NCI-H2081 treated with DMSO at 0.1 percent for 48 hours (cell line): ENCODE results near the gene KCTD18.

Experiments used
- DNase-seq: peaks from one replicate; lab custom pipeline; 2025; lab: John Stamatoyannopoulos, UW

The KCTD18 gene

DNA sequence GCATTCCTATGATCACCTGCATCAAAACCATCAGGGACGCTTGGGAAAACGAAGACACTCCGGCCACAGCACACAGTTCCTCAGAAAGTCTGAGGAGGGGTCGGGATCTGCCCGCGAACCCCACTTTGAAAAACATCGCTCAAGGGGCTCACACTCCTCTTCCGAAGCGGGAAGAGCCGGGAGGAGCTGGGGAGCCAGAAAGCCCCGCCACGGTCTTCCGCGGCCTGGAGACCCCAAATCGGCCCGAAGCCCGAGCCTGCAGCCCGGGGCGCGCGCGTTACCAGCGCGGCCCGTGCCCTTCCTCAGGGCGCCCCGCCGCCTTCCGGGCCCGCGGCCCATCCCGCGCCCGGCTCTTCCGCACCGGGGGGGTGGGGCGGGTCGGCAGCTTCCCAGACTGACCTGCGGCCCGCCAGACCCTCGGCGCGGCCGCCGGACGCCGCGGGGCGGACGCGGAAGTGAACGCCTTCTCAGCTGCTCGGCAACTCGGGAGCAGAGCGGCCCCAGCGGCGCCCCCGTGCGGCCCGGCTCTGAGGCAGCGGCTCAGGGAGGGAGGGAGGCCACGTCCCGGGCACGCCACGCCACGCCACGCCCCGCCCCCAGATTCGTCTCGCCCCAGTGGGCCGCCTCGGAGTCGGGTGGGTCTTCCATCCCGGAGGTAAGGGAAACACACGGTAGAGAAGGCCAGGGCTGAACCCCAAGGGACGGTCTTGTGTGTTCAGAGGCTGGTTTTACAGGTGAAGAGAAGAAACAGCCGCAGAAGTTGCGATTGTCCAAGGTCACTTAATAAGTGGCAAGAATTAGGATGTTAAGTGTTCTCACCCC is at the start of gene KCTD18:
KCTD18 (minus strand) TSS at position 457 of the 822 bp plus-strand sequence. CDS start 3,052 bp downstream, outside the sequence.
- no peak for DNase-seq

DNA sequence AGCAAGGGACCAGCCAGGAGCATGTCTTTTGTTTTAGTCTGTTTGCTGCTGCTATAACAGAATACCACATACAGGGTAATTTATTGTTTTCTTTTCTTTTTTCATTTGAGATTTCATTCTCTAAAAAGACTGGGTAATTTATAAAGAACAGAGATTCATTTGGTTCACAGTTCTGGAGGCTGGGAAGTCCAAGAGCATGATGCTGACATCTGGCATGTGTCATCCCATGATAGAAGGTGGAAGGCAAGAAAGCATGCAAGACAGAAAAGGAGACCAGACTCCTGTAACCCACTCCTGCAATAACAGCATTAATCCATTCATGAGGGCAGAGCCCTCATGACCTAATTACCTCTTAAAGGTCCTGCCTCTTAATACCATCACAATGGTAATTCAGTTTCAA is 30.9 kb upstream of the KCTD18 start:
- DNase-seq, result no peak

- no peak for DNase-seq
Observed at GRCh38 chr2:200538139-200538538, 28.3 kb upstream of the KCTD18 start.

GRCh38 chr2:200534572-200534971 is 24.7 kb upstream of the KCTD18 start:
- no peak for DNase-seq

DNA sequence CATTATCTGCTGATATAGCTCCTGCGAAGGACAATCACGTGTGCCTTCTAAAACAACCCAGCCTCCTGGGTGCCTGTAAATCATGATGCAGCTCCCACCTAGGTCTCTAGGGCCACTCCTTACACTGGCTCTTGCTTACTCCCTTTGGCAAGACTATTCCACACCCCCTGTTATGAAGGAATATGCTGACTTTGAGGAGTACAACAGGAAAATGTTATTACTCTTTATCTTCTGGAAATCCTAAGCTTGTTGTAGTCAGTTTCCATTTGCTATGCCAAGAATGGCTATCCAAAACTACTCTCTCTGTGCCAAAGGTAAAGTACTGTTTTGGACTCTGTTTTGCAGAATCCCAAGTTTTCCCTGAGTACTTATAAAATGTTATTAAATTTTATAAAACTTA is 23.9 kb upstream of the KCTD18 start:
- DNase-seq, result no peak

DNA sequence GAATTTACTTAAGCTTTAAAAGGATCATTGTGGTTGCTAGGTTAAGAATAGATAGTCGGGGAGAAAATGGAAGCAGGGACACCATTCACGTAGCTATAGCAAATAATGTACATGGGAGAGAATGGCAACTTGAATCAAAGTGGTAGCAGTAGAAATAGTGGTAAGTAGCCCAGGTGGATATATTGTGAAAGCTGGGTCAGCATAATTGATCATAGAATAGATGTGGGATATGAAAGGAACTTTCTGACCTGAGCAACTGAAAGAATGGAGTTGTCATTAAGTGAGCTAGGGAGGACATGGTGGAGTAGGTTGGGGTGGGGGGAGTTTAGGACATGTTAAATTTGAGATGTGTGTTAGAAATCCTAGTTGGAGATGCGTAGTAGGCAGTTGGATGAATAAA is 18.4 kb upstream of the KCTD18 start:
- no peak for DNase-seq

- DNase-seq, result peak; percentile 74
Observed at GRCh38 chr2:200525882-200526651, 16.2 kb upstream of the KCTD18 start, which contains the start of gene SGO2. Gene SGO2 (plus strand): TSS chr2:200526207. CDS start chr2:200532976, 6,769 bp downstream.

DNA sequence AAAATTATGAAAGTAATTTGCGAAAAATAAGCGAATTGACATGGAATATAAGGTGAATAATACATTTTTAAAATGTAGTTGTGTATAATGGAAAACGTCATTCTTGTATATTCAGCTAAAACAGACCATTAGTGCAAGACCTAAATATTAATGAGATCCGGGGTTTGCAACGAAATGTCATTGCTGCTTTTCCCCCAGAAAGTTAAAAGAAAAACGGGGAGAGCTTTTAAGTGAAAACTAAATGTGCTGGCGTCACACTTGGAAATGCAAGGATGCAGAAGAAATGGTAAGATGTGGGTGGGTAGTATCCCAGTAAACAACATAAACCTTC is 15.6 kb upstream of the KCTD18 start:
- DNase-seq, result no peak

GRCh38 chr2:200525066-200525465 is 15.2 kb upstream of the KCTD18 start:
- no peak for DNase-seq

GRCh38 chr2:200523604-200524003 is 13.7 kb upstream of the KCTD18 start:
- DNase-seq, result no peak

DNA sequence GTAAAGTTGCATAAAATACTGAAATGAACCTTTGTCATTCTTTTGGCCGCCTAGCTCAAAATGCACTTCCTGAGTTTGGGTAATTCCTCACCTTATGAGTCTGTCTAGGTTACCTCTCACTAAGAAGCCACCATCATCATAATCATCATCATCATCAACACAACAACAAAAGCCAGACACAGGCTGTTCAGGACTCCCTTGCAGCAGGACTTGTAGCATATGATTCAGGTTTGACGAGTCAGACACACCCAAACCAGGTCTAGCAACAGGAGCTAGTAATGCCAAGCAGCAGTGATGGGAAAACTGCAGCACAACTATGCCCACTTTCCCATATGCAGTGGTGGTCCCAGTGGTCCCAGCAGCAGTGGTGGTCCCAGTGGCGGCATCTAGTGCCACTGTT is 13.3 kb upstream of the KCTD18 start:
- DNase-seq, result no peak

DNA sequence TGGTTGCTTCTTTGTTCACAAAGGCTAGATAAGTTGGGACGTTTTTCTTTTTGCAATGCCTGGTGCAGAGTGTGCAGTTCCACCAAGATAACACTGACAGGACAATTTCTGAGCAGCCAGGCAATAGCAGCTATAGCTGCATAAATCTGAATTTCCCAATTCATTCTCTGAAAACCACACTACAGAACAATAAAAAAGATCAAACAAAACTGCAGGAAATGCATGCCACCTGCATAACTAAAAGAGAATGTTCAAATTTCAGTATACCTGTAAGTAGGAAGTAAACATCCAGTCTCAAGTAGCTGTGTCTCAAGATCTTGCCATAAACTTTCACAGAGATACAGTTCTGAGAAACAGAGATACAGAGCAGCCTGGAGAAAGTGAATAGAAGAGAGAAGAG is 5.3 kb upstream of the KCTD18 start:
- DNase-seq, result no peak

DNA sequence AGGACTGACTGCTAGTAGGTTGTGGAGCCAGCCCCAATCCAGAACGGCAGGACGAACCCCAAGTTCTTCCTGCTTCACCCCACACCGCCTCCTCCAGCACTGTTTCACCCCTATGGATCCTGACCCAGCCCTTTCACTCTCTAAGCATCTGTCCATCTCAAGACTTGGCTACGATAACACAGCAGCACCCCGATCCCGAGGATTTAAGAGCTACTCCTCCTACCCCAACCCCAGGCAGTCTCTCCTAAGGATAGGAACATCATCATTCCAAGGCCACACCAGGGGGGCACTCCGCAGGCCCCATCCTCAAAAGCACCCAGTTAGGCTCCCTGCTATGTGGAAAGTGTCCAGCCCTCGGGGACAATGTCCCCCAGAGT is 645 bp downstream of the KCTD18 start:
- no peak for DNase-seq

DNA sequence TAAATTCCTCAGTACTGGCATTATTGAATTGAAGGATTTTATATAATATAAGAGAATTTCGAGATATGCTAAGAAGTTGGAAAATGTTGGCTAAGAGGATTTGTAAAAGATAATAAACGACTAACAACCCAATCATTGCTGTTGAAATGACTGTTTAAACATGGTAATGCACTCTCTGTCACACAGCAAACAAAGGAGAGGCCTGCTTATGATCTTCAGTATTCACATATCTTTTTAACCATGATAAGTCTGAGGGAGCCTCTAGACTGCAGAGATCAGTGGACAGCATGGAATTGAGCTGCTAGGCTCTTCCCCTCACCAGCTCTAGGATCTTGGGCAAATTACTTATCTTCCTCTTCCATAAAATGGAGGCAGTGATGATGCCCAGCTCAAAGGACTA is 2.7 kb downstream of the KCTD18 start:
- DNase-seq, result no peak

GRCh38 chr2:200506679-200507078 is 3.2 kb downstream of the KCTD18 start:
- DNase-seq, result no peak

GRCh38 chr2:200502196-200502595 is 7.7 kb downstream of the KCTD18 start:
- no peak for DNase-seq

DNA sequence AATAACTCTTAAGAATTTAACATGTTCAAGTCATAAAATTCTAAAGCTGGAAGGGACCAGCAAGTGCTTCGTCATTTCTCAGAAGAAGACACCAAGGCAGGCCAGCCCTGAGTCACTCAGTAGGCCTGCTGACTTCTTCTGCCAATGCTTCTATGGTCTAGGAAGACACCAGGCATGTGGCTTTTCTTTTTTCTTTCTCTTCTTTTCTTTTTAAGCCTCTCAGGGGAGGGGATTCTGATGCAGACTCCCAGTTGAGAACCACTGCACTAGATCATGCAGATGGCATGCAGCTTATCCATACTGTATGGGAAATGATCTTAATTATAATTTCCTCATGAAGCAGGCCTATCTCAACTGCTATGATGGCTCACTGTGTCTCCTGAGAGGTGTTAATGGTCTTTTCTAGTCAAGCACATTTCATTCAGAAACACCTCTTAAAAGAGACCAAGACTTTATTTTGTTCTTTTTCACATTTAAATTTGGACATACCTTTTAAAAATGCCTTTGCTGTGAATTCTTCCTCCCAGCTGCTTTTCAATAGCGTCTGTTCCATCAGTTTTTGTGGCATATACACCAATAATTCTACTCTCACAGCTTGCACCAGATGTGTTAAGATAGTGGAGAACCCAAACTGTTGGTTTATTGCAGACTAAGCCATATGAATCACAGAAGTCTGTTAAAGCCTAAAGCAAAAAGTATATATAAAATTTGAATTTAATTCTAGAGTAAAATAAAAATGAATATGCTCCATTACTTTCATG is 11.3 kb downstream of the KCTD18 start:
- DNase-seq, result no peak

DNA sequence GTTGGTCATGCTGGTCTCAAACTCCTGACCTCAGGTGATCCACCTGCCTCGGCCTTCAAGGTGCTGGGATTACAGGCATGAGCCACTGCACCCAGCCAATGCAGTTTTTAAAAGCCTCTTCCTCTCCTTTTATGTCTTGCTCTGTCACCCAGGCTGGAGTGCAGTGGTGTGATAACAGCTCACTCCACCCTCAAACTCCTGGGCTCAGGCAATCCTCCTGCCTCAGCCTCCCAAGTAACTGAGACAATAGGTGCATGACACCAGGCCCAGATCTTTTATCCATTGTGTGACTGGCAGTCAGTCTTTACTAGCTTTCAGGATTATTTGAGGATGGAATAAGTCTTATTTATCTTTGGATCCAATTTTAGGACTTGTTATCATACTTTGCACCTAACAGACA is 13.2 kb downstream of the KCTD18 start:
- DNase-seq, result no peak

- DNase-seq, result no peak
Observed at GRCh38 chr2:200494048-200494447, 15.8 kb downstream of the KCTD18 start.

- no peak for DNase-seq
Observed at GRCh38 chr2:200492656-200493055, 17.2 kb downstream of the KCTD18 start.

- DNase-seq, result no peak
Observed at GRCh38 chr2:200490001-200490400, 19.9 kb downstream of the KCTD18 start.

DNA sequence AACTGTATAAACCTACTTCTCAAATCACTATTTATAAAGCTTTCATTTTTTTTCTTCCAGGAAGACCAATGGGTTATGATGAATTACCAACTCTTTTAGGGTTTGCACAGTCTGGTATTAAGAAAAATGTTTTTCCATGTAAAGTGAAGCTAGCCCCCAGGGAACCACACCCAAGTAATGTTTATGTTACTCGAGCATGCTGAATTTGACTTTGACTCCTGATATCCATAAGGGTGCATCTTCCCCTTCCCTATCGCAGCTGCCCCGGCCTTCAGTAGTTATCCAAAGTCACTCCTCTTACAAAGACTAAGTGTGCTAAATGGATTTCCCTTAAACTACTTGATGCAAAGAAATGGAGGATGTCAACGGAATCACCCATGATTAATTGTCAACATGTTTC is 21.7 kb downstream of the KCTD18 start:
- no peak for DNase-seq

DNA sequence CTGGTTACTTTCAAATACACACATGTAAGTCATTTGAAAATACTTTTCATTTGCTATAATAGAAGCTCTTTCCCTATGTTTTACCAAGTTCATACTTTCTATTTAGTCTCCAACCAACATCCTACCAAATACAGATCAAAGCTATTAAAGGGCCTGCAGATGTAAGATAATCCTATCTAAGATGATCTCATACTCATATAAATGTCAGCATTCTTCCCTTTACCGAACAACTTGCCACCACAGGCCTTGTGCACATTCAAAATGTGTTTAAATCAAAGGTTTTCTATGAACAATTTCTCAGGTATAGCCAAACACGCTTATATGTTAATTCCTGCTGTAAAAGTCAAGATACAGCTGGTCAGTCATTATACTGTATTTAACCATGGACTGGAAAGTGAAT is 23.3 kb downstream of the KCTD18 start:
- no peak for DNase-seq
